HK-2 (cell line): ENCODE results near the gene MT1M.
A peak's percentile ranks its signal among the peaks of the same experiment; 100 is the strongest.
"Not testable (repeated sequence)": the region's sequence is repeated elsewhere in the genome, so short reads cannot be mapped to it uniquely, and the experiment has no call there.

ENCODE experiments used
- DNase-seq: peaks from one replicate; pipeline ENCODE4 v3.0.0-alpha.2; 2018; ENCODE audit not compliant: unreplicated experiment

MT1M gene

GRCh38 chr16:56608876-56609462 is 23.5 kb upstream of the MT1M start:
- DNase-seq: peak; percentile 34

- peak; percentile 59 for DNase-seq
These were observed 23.0 kb upstream of the MT1M start for GRCh38 chr16:56609463-56609921.

GRCh38 chr16:56610017-56610608 is 22.3 kb upstream of the MT1M start:
- peak; percentile 82 for DNase-seq

- no peak for DNase-seq
These were observed 21.8 kb upstream of the MT1M start for GRCh38 chr16:56610609-56611111.

GRCh38 chr16:56611281-56611833 is 21.1 kb upstream of the MT1M start:
- DNase-seq: peak; percentile 51

- DNase-seq: no peak
These were observed 18.8 kb upstream of the MT1M start for GRCh38 chr16:56613706-56614105.

GRCh38 chr16:56614549-56614991 is 17.9 kb upstream of the MT1M start:
- peak; percentile 53 for DNase-seq

GRCh38 chr16:56615353-56615752 is 17.1 kb upstream of the MT1M start:
- no peak for DNase-seq

GRCh38 chr16:56616608-56617211 is 15.7 kb upstream of the MT1M start:
- no peak for DNase-seq

GRCh38 chr16:56617212-56618085 is 15.0 kb upstream of the MT1M start:
- no peak for DNase-seq

GRCh38 chr16:56618138-56618537 is 14.3 kb upstream of the MT1M start:
- DNase-seq: no peak

- DNase-seq: no peak
These were observed 12.0 kb upstream of the MT1M start for GRCh38 chr16:56620339-56620897.

GRCh38 chr16:56621665-56622445 is 10.6 kb upstream of the MT1M start:
- not testable (repeated sequence) for DNase-seq

- not testable (repeated sequence) for DNase-seq
These were observed 9.3 kb upstream of the MT1M start for GRCh38 chr16:56623184-56623583.

GRCh38 chr16:56623637-56624036 is 8.8 kb upstream of the MT1M start:
- no peak for DNase-seq

- peak; percentile 79 for DNase-seq
These were observed 7.1 kb upstream of the MT1M start, which contains the start of gene MT1E for GRCh38 chr16:56625140-56625942. MT1E (plus strand) TSS chr16:56625781; CDS start chr16:56625852, 71 bp downstream.

- DNase-seq: peak; percentile 41
These were observed 6.4 kb upstream of the MT1M start for GRCh38 chr16:56625943-56626654.

GRCh38 chr16:56626685-56627084 is 5.8 kb upstream of the MT1M start:
- DNase-seq: no peak
